Natural killer cell treated with Interleukin-12 subunit alpha and Interleukin-12 subunit beta and Interleukin-15 and Interleukin-18, amount 100 ng/mL, for 72 hours (primary cell): Measurements from ENCODE around the gene COPZ2. TPM values are rescaled to one million over a fixed set of nuclear protein-coding genes. Genes with fewer than 3 reads are reported as not detected.
A peak's percentile ranks its signal among the peaks of the same experiment; 100 is the strongest.
"Not testable (repeated sequence)": the region's sequence is repeated elsewhere in the genome, so short reads cannot be mapped to it uniquely, and the experiment has no call there.

Experiments
- ATAC-seq, 2 donors: fragments of 150-1000 bp; cut with Tn5 transposase in 1 of 2; sonication (Bioruptor Pico), chemical (Tn5 transposase) in 1 of 2; 2 replicates each; pipeline ENCODE4 v1.10.0; 2021
- DNase-seq: peaks from one replicate; pipeline ENCODE4 v3.0.0; 2022; ENCODE audit warnings: low spot score
- H3K27ac Mint-ChIP-seq, 2 donors: 1 replicate in 1 of 2; 2 replicates in 1 of 2; pipeline ENCODE4 v1.8.0; 2022; ENCODE audit warnings: mixed read lengths in 2 of 2, mild to moderate bottlenecking in 1 of 2, moderate library complexity in 1 of 2
- H3K27me3 Mint-ChIP-seq, 2 donors: 1 replicate in 1 of 2; 2 replicates in 1 of 2; pipeline ENCODE4 v1.8.0; 2022; ENCODE audit warnings: mixed read lengths in 2 of 2
- H3K36me3 Mint-ChIP-seq: one replicate; pipeline ENCODE4 v1.8.0; 2022; ENCODE audit warnings: mixed read lengths
- H3K4me1 Mint-ChIP-seq, 2 donors: 1 replicate in 1 of 2; 2 replicates in 1 of 2; pipeline ENCODE4 v1.8.0; 2022; ENCODE audit warnings: low read depth in 2 of 2, mixed read lengths in 2 of 2, mild to moderate bottlenecking in 1 of 2
- H3K4me3 Mint-ChIP-seq: one replicate; pipeline ENCODE4 v1.8.0; 2022; ENCODE audit warnings: mixed read lengths
- H3K9me3 Mint-ChIP-seq: 2 replicates; pipeline ENCODE4 v1.8.0; 2022; ENCODE audit warnings: mixed read lengths
- total RNA-seq, 2 donors: library from RNA; stranded (reverse); gene quantifications; one replicate each; pipeline ENCODE4 v1.2.3, GENCODE V29; 2022

Gene COPZ2
- total RNA-seq, 2 donors from 2014 or later = 14.9 to 32.9 TPM

GRCh38 chr17:47989159-47989558, 48.4 kb downstream of the COPZ2 start:
- Mint-ChIP-seq H3K9me3 (no peaks in the 10 kb centered on the region), H3K36me3 (no peaks in the 10 kb centered on the region), H3K27ac (peak overlapping the region in 1 of 2 donors; percentile 27), H3K4me1 (peaks cover 13 to 17% of the 10 kb centered on the region in 2 donors), H3K27me3 (no peaks in the 10 kb centered on the region), H3K4me3 (no peak overlapping the region)
- ATAC-seq = no peak
- no peak for DNase-seq

DNA sequence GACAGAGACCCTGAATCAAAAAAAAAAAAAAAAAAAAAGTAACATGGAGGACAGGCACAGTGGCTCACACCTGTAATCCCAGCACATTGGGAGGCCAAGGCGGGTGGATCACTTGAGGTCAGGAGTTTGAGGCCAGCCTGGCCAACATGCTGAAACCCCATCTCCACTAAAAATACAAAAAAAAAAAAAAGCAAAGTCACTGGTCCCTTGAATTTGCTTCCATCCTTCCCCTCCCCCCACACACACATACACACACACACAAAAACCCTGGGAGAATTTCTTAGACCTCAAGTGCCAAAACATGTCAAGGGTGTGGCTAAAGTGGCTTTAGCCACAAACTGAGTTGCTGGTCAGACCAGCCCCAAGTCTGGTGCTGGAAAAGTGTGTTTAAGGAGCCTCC, 49.2 kb downstream of the COPZ2 start:
- H3K27ac Mint-ChIP-seq = peak overlapping the region in 1 of 2 donors; percentile 27
- H3K4me1 Mint-ChIP-seq = peaks cover 16 to 17% of the 10 kb centered on the region in 2 donors
- H3K4me3 Mint-ChIP-seq, DNase-seq, ATAC-seq, H3K9me3 Mint-ChIP-seq, H3K27me3 Mint-ChIP-seq, H3K36me3 Mint-ChIP-seq: not testable (repeated sequence)

- no peak for ATAC-seq
- H3K27ac Mint-ChIP-seq = no peak overlapping the region
Observed at GRCh38 chr17:47987240-47987835, 50.3 kb downstream of the COPZ2 start.

DNA sequence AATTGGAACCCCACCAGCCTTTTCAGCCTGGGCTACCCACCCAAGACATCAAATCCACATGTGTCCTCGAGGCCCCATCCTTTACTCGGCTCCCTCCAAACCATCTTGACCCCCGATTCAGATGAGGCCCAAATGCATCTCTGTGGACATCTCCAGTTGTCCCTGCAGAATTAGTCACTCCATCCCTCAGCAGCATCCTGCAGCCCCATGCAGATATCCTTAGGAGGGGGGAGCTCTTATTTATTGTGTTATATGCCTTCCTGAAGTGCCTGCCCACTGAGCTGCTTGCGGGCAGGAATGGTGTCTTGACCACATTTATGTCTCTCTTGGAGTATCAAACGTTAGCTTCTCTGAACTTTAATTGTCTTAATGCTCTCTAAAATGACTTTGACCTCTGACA, 51.1 kb downstream of the COPZ2 start:
- H3K27me3 Mint-ChIP-seq = no peaks in the 10 kb centered on the region
- H3K9me3 Mint-ChIP-seq = no peaks in the 10 kb centered on the region
- no peak overlapping the region for H3K27ac Mint-ChIP-seq
- ATAC-seq (no peak), DNase-seq (no peak)
- peaks cover 4% of the 10 kb centered on the region for H3K36me3 Mint-ChIP-seq
- H3K4me1 Mint-ChIP-seq = peaks cover 21 to 26% of the 10 kb centered on the region in 2 donors
- H3K4me3 Mint-ChIP-seq = no peak overlapping the region

More at GRCh38 chr17:47987240-47987835, 50.3 kb downstream of the COPZ2 start:
- H3K9me3 Mint-ChIP-seq = no peaks in the 10 kb centered on the region
- no peaks in the 10 kb centered on the region for H3K27me3 Mint-ChIP-seq
- DNase-seq = no peak
- peaks cover 21 to 22% of the 10 kb centered on the region in 2 donors for H3K4me1 Mint-ChIP-seq
- peaks cover 4% of the 10 kb centered on the region for H3K36me3 Mint-ChIP-seq
- no peak overlapping the region for H3K4me3 Mint-ChIP-seq

- Mint-ChIP-seq H3K4me1 (peaks cover 16 to 25% of the 10 kb centered on the region in 2 donors), H3K4me3 (no peak overlapping the region), H3K27ac (no peak overlapping the region), H3K27me3 (no peaks in the 10 kb centered on the region), H3K9me3 (no peaks in the 10 kb centered on the region), H3K36me3 (peaks cover 15% of the 10 kb centered on the region)
- no peak for DNase-seq
- ATAC-seq = no peak
Observed at GRCh38 chr17:47983492-47984223, 53.9 kb downstream of the COPZ2 start.

GRCh38 chr17:47982645-47983390, 54.8 kb downstream of the COPZ2 start:
- Mint-ChIP-seq H3K9me3 (no peaks in the 10 kb centered on the region), H3K4me3 (no peak overlapping the region), H3K36me3 (peaks cover 15% of the 10 kb centered on the region), H3K27ac (no peak overlapping the region), H3K27me3 (no peaks in the 10 kb centered on the region), H3K4me1 (peaks cover 14 to 22% of the 10 kb centered on the region in 2 donors)
- no peak for ATAC-seq
- no peak for DNase-seq

- Mint-ChIP-seq H3K36me3 (peaks cover 15% of the 10 kb centered on the region), H3K4me1 (peaks cover 14 to 22% of the 10 kb centered on the region in 2 donors), H3K9me3 (no peaks in the 10 kb centered on the region), H3K4me3 (no peak overlapping the region), H3K27me3 (no peaks in the 10 kb centered on the region), H3K27ac (no peak overlapping the region)
- DNase-seq (no peak), ATAC-seq (no peak)
Observed at GRCh38 chr17:47982091-47982617, 55.4 kb downstream of the COPZ2 start.

DNA sequence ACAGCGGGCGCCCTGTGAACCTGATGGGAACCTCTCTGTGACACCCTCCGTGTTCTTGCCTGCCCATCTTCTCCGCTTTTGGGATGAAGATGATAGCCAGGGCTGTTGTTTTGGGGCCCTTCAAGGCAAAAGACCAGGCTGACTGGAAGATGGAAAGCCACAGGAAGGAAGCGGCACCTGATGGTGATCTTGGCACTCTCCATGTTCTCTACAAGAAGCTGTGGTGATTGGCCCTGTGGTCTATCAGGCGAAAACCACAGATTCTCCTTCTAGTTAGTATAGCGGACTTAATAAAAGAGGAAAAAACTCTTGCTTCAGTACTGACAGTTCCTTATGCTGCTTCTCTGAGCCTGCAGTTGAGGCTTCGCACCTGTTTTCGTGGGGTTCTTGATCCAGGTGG, 56.1 kb downstream of the COPZ2 start:
- Mint-ChIP-seq H3K9me3 (no peaks in the 10 kb centered on the region), H3K4me1 (peaks cover 14 to 22% of the 10 kb centered on the region in 2 donors), H3K27me3 (no peaks in the 10 kb centered on the region), H3K36me3 (peaks cover 15% of the 10 kb centered on the region), H3K4me3 (no peak overlapping the region), H3K27ac (no peak overlapping the region)
- peak in 1 of 2 donors; percentile 41 for ATAC-seq
- DNase-seq = no peak

GRCh38 chr17:47980541-47980940, 57.1 kb downstream of the COPZ2 start:
- no peaks in the 10 kb centered on the region for H3K9me3 Mint-ChIP-seq
- ATAC-seq (no peak), DNase-seq (no peak)
- peaks cover 20% of the 10 kb centered on the region for H3K36me3 Mint-ChIP-seq
- no peak overlapping the region for H3K4me3 Mint-ChIP-seq
- peaks cover 14 to 26% of the 10 kb centered on the region in 2 donors for H3K4me1 Mint-ChIP-seq
- no peak overlapping the region for H3K27ac Mint-ChIP-seq
- no peaks in the 10 kb centered on the region for H3K27me3 Mint-ChIP-seq

- DNase-seq = no peak
- Mint-ChIP-seq H3K27me3 (no peaks in the 10 kb centered on the region), H3K4me1 (peaks cover 14 to 26% of the 10 kb centered on the region in 2 donors), H3K4me3 (no peak overlapping the region), H3K27ac (no peak overlapping the region), H3K36me3 (peaks cover 27% of the 10 kb centered on the region), H3K9me3 (no peaks in the 10 kb centered on the region)
- peak in 1 of 2 donors; percentile 51 for ATAC-seq
Observed at GRCh38 chr17:47978324-47978723, 59.3 kb downstream of the COPZ2 start.

Other genes starting within 250 kb of the COPZ2 start
- 10 to 100 TPM; 21.6 to 28.6 TPM for gene OSBPL7, start 216.0 kb downstream of the COPZ2 start, total RNA-seq
- gene MRPL10, start 206.3 kb downstream of the COPZ2 start, total RNA-seq = 10 to 100 TPM; 44.6 to 44.7 TPM
- gene LRRC46, start 206.1 kb downstream of the COPZ2 start, total RNA-seq = under 1 TPM; 0.17 to 0.86 TPM
- 10 to 100 TPM; 18.1 to 23.5 TPM for gene SCRN2, start 196.5 kb downstream of the COPZ2 start, total RNA-seq
- gene SP6, start 186.6 kb downstream of the COPZ2 start, total RNA-seq = under 1 TPM in 1 of 2 donors, not detected in 1; 0.24 TPM
- 10 to 100 TPM; 22.0 to 25.8 TPM for gene SP2, start 141.6 kb downstream of the COPZ2 start, total RNA-seq
- 10 to 100 TPM; 21.5 to 39.9 TPM for gene PNPO, start 96.2 kb downstream of the COPZ2 start, total RNA-seq
- not detected for gene PRR15L, start 79.9 kb downstream of the COPZ2 start, total RNA-seq
- 100 to 1,000 TPM; 150 to 278 TPM for gene CDK5RAP3, start 66.7 kb downstream of the COPZ2 start, total RNA-seq
- gene NFE2L1, start 10.6 kb upstream of the COPZ2 start, total RNA-seq = 100 to 1,000 TPM; 103 to 153 TPM
- 10 to 100 TPM; 51.8 to 58.5 TPM for gene CBX1, start 63.7 kb upstream of the COPZ2 start, total RNA-seq
- 100 to 1,000 TPM in 1 of 2 donors, 10 to 100 TPM in 1; 82.2 to 164 TPM for gene SNX11, start 70.0 kb upstream of the COPZ2 start, total RNA-seq